IMR-90 (cell line): Measurements from ENCODE around the gene RAB11FIP3. TPM values are rescaled to one million over a fixed set of nuclear protein-coding genes. Genes with fewer than 3 reads are reported as not detected.

ENCODE experiments used
- ATAC-seq: fragments of 200-7000 bp; cut with Tn5 transposase; 2 replicates; pipeline ENCODE4 v1.9.1; 2020; ENCODE audit warnings: low read depth, mild to moderate bottlenecking, moderate library complexity
- BruUV-seq: library from RNA; stranded (reverse); fragments of 400-500 nt; replicated peaks from 2 replicates; lab custom pipeline; 2021; lab: Mats Ljungman, UMichigan
- CTCF ChIA-PET: fragments of 300-600 bp; formaldehyde crosslinking; extraction: SDS; loops from one replicate; lab custom pipeline; 2021; ENCODE audit warnings: antibody characterized with exemption; lab: Yijun Ruan, JAX
- POLR2A ChIA-PET: fragments of 300-600 bp; sonication (Branson Sonifier 250); formaldehyde crosslinking; loops from one replicate; lab custom pipeline; 2022; ENCODE audit warnings: antibody characterized with exemption; ENCODE audit not compliant: unreplicated experiment; lab: Charles Lee
- DNase-seq: peaks from one replicate; pipeline ENCODE4 v3.0.0; 2013
- H2AFZ ChIP-seq: replicated peaks from 2 replicates; pipeline ENCODE3; 2013; ENCODE audit warnings: low read length, mild to moderate bottlenecking; ENCODE audit not compliant: poor library complexity
- H2AK5ac ChIP-seq: 2 replicates; pipeline ENCODE4 v1.6.1; 2013; ENCODE audit warnings: low read depth, low read length, inconsistent platforms
- H2AK9ac ChIP-seq: replicated peaks from 2 replicates; pipeline ENCODE3; 2013; ENCODE audit warnings: mild to moderate bottlenecking, low read depth, low read length, moderate library complexity; ENCODE audit not compliant: poor library complexity
- H2BK120ac ChIP-seq: 2 replicates; pipeline ENCODE4 v1.6.1; 2013; ENCODE audit warnings: low read depth, low read length, inconsistent platforms
- H2BK15ac ChIP-seq: 3 replicates; pipeline ENCODE4 v1.6.1; 2013; ENCODE audit warnings: low read depth, low read length, inconsistent platforms
- H2BK20ac ChIP-seq: 2 replicates; pipeline ENCODE4 v1.6.1; 2013; ENCODE audit warnings: low read depth, mild to moderate bottlenecking, inconsistent platforms, low read length, moderate library complexity
- H2BK5ac ChIP-seq: 2 replicates; pipeline ENCODE4 v1.6.1; 2013; ENCODE audit warnings: mild to moderate bottlenecking, low read depth, low read length, inconsistent platforms; ENCODE audit not compliant: poor library complexity, severe bottlenecking
- H3K14ac ChIP-seq: replicated peaks from 2 replicates; pipeline ENCODE4 v1.6.1; 2013; ENCODE audit warnings: low read depth, low read length, inconsistent platforms
- H3K18ac ChIP-seq: 2 replicates; pipeline ENCODE4 v1.6.1; 2013; ENCODE audit warnings: low read depth, low read length, control low read depth
- H3K23ac ChIP-seq: 2 replicates; pipeline ENCODE4 v1.6.1; 2013; ENCODE audit warnings: low read depth, low read length, inconsistent platforms
- H3K27ac ChIP-seq: 2 replicates; pipeline ENCODE4 v1.5.1; 2013; ENCODE audit warnings: mild to moderate bottlenecking, control low read depth, low read length; ENCODE audit not compliant: insufficient read depth
- H3K27me3 ChIP-seq: 2 replicates; pipeline ENCODE4 v1.6.1; 2013; ENCODE audit warnings: low read length; ENCODE audit not compliant: control insufficient read depth, insufficient read depth
- H3K36me3 ChIP-seq: 2 replicates; pipeline ENCODE4 v1.6.1; 2013; ENCODE audit warnings: low read length, mixed read lengths; ENCODE audit not compliant: control insufficient read depth, insufficient read depth
- H3K4ac ChIP-seq: 2 replicates; pipeline ENCODE4 v1.6.1; 2013; ENCODE audit warnings: low read depth, low read length, inconsistent platforms
- H3K4me1 ChIP-seq: 2 replicates; pipeline ENCODE4 v1.6.1; 2013; ENCODE audit warnings: low read length, mixed read lengths; ENCODE audit not compliant: control insufficient read depth, insufficient read depth
- H3K4me2 ChIP-seq: 2 replicates; pipeline ENCODE4 v1.6.1; 2013; ENCODE audit warnings: low read depth, mild to moderate bottlenecking, control low read depth, low read length, moderate library complexity
- H3K4me3 ChIP-seq: 2 replicates; pipeline ENCODE4 v1.5.1; 2013; ENCODE audit warnings: low read depth, mild to moderate bottlenecking, control low read depth, low read length, moderate library complexity; ENCODE audit not compliant: insufficient read depth
- H3K56ac ChIP-seq: 2 replicates; pipeline ENCODE4 v1.6.1; 2013; ENCODE audit warnings: low read length, inconsistent platforms; ENCODE audit not compliant: insufficient read depth; ENCODE audit errors: extremely low read depth
- H3K79me1 ChIP-seq, 2 experiments: 2 replicates each; pipeline ENCODE4 v1.6.1; 2013; ENCODE audit warnings: low read length in 2 of 2, inconsistent platforms in 1 of 2, low read depth in 1 of 2
- H3K9ac ChIP-seq: 2 replicates; pipeline ENCODE4 v1.6.1; 2013; ENCODE audit warnings: low read depth, low read length, control low read depth
- H3K9me1 ChIP-seq: 2 replicates; pipeline ENCODE4 v1.6.1; 2013; ENCODE audit warnings: low read length, inconsistent platforms; ENCODE audit not compliant: insufficient read depth
- H3K9me3 ChIP-seq: 2 replicates; pipeline ENCODE4 v1.6.1; 2013; ENCODE audit warnings: low read length; ENCODE audit not compliant: control insufficient read depth, insufficient read depth
- H4K20me1 ChIP-seq: 2 replicates; pipeline ENCODE4 v1.6.1; 2013; ENCODE audit warnings: low read length, inconsistent platforms; ENCODE audit not compliant: insufficient read depth
- H4K5ac ChIP-seq: 2 replicates; pipeline ENCODE4 v1.6.1; 2013; ENCODE audit warnings: mild to moderate bottlenecking, low read depth, low read length, control low read depth
- H4K8ac ChIP-seq, 2 experiments: 2 replicates each; pipeline ENCODE4 v1.6.1; 2013; ENCODE audit warnings: low read depth in 2 of 2, low read length in 2 of 2, control low read depth in 1 of 2, inconsistent platforms in 1 of 2
- H4K91ac ChIP-seq: 2 replicates; pipeline ENCODE4 v1.6.1; 2013; ENCODE audit warnings: low read depth, low read length, inconsistent platforms; ENCODE audit not compliant: insufficient read depth
- BHLHE40 ChIP-seq: fragments of 150-350 bp; IDR thresholded peaks from 2 replicates; pipeline ENCODE4 v1.6.1; 2016; ENCODE audit warnings: mild to moderate bottlenecking, low read depth, low read length
- CEBPB ChIP-seq: IDR thresholded peaks from 2 replicates; pipeline ENCODE4 v1.6.1; 2012; ENCODE audit warnings: low read depth, low read length, improper control_type of control experiment
- CHD1 ChIP-seq: IDR thresholded peaks from 2 replicates; pipeline ENCODE4 v1.6.1; 2012; ENCODE audit warnings: low read depth, low read length, improper control_type of control experiment
- FOS ChIP-seq: fragments of 150-350 bp; IDR thresholded peaks from 2 replicates; pipeline ENCODE4 v1.6.1; 2016; ENCODE audit warnings: low read depth, low read length
- MAFK ChIP-seq: IDR thresholded peaks from 2 replicates; pipeline ENCODE4 v1.6.1; 2012; ENCODE audit warnings: low read depth, low read length, improper control_type of control experiment
- MAZ ChIP-seq: IDR thresholded peaks from 2 replicates; pipeline ENCODE4 v1.6.1; 2012; ENCODE audit warnings: low read depth, mild to moderate bottlenecking, low read length, improper control_type of control experiment, moderate library complexity, borderline replicate concordance
- MXI1 ChIP-seq: IDR thresholded peaks from 2 replicates; pipeline ENCODE4 v1.6.1; 2012; ENCODE audit warnings: low read depth, mild to moderate bottlenecking, low read length, moderate library complexity, borderline replicate concordance
- NFE2L2 ChIP-seq: fragments of 150-350 bp; IDR thresholded peaks from 2 replicates; pipeline ENCODE4 v1.6.1; 2016; ENCODE audit warnings: low read depth, mild to moderate bottlenecking, low read length
- POLR2A ChIP-seq: IDR thresholded peaks from 2 replicates; pipeline ENCODE4 v1.6.1; 2012; ENCODE audit warnings: mild to moderate bottlenecking, low read depth, low read length
- RAD21 ChIP-seq: IDR thresholded peaks from 2 replicates; pipeline ENCODE4 v1.6.1; 2012; ENCODE audit warnings: low read length, improper control_type of control experiment
- RCOR1 ChIP-seq: IDR thresholded peaks from 2 replicates; pipeline ENCODE4 v1.6.1; 2012; ENCODE audit warnings: mild to moderate bottlenecking, low read length, improper control_type of control experiment; ENCODE audit not compliant: insufficient replicate concordance
- RFX5 ChIP-seq: IDR thresholded peaks from 2 replicates; pipeline ENCODE4 v1.8.0; 2012; ENCODE audit warnings: low read depth, mild to moderate bottlenecking, low read length, moderate library complexity
- SMC3 ChIP-seq: fragments of 150-350 bp; IDR thresholded peaks from 2 replicates; pipeline ENCODE4 v1.6.1; 2016; ENCODE audit warnings: low read depth, mild to moderate bottlenecking, antibody characterized with exemption, low read length, moderate library complexity
- WGBS, 2 experiments: methylation state at CpG; one replicate each; pipeline versions ENCODE4 v1.1.5 to v1.1.7; 2013; ENCODE audit warnings: missing lambda C conversion rate in 2 of 2; ENCODE audit not compliant: insufficient read length in 1 of 2; ENCODE audit errors: extremely low coverage in 2 of 2; 5-methylcytosine and 5-hydroxymethylcytosine counted together
- dilution Hi-C: fragments of 300-500 bp; cut with HindIII; formaldehyde crosslinking; loops from one replicate; pipeline ENCODE4 v1.14.3; 2018; ENCODE audit warnings: low sequenced_read_pairs; ENCODE audit not compliant: unreplicated experiment
- in situ Hi-C: fragments of 300-500 bp; cut with MboI; formaldehyde crosslinking; loops from 3 replicates; pipeline ENCODE4 v1.14.3; 2019; ENCODE audit warnings: low sequenced_read_pairs, inconsistent platforms, mixed read lengths
- intact Hi-C: fragments of 100-400 bp; cut with micrococcal nuclease; formaldehyde crosslinking; loops from 2 replicates; pipeline ENCODE4 v1.10.0; 2022
- polyA plus RNA-seq, 3 experiments: library from polyadenylated mRNA; depleted of rRNA; stranded (reverse); fragments of >200 nt; gene quantifications; 2 replicates each; pipeline ENCODE4 v1.2.3, GENCODE V29; 2012; ENCODE audit warnings: low replicate concordance in 1 of 3
- total RNA-seq: library from RNA; depleted of rRNA; stranded (reverse); fragments of >200 nt; gene quantifications from 2 replicates; pipeline ENCODE4 v1.2.3, GENCODE V29; 2012
- TF ChIP-seq, protein P1 (sequence below): fragments of 150-350 bp; IDR thresholded peaks from 2 replicates; pipeline ENCODE4 v1.6.1; 2017; ENCODE audit warnings: mild to moderate bottlenecking, antibody characterized with exemption, low read length, low read depth
- TF ChIP-seq, protein P2 (sequence below): conservative IDR thresholded peaks from 2 replicates; pipeline ENCODE4 v1.5.1; 2012; ENCODE audit warnings: mild to moderate bottlenecking, low read depth, low read length, improper control_type of control experiment
- TF ChIP-seq, protein P3 (sequence below): fragments of 150-350 bp; IDR thresholded peaks from 2 replicates; pipeline ENCODE4 v1.6.1; 2016; ENCODE audit warnings: low read depth, mild to moderate bottlenecking, low read length, moderate library complexity, borderline replicate concordance

RAB11FIP3 gene
- total and polyA plus RNA-seq, 2 of the 4 experiments (the other 2 are of a cell fraction), result 7.5 to 22.5 TPM

DNA sequence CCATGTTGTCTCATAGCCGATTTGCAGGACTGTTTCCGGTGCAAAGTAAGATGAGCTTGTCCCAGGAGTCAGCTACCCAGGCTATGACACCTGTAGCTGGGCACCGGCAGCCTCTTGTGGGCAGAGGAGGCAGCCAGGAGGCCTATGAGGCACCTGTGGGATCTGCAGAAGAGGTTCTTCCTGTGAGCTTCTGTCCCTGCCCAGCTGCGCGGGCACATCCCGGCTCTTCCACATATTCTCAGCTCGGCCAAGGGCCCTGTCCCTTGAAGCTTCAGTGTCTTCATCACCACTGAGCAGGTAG is 80.7 kb downstream of the RAB11FIP3 start:
- Histone ChIP-seq H3K4me2 (no peak overlapping the region), H4K8ac (no peak overlapping the region), H3K18ac (no peak overlapping the region), H2AFZ (no peak overlapping the region), H2BK5ac (no peak overlapping the region), H4K91ac (no peak overlapping the region), H3K9ac (no peak overlapping the region), H2BK120ac (no peak overlapping the region), H2BK20ac (no peak overlapping the region), H3K56ac (no peak overlapping the region), H3K4me1 (no peaks in the 10 kb centered on the region), H3K9me3 (no peaks in the 10 kb centered on the region), H3K27me3 (no peaks in the 10 kb centered on the region), H3K9me1 (0 out of 2 replicates have a peak, but pooled peaks cover 3% of the 10 kb centered on the region), H3K4ac (no peak overlapping the region), H3K23ac (no peak overlapping the region), H2AK9ac (no peak overlapping the region), H4K5ac (no peak overlapping the region), H2BK15ac (no peak overlapping the region), H3K36me3 (peaks cover 24% of the 10 kb centered on the region; the same call in 1 of the 2 replicates), H3K27ac (no peak overlapping the region), H2AK5ac (no peak overlapping the region), H3K4me3 (no peak overlapping the region), H4K20me1 (no peaks in the 10 kb centered on the region), H3K79me1 (no peaks in the 10 kb centered on the region; a peak in 1 of 4 replicates), H3K14ac (no peak overlapping the region)
- no peak for DNase-seq
- no peak for TF ChIP-seq NFE2L2
- no peak for TF ChIP-seq CEBPB
- no peak for TF ChIP-seq MAFK
- TF ChIP-seq, protein P1, sequence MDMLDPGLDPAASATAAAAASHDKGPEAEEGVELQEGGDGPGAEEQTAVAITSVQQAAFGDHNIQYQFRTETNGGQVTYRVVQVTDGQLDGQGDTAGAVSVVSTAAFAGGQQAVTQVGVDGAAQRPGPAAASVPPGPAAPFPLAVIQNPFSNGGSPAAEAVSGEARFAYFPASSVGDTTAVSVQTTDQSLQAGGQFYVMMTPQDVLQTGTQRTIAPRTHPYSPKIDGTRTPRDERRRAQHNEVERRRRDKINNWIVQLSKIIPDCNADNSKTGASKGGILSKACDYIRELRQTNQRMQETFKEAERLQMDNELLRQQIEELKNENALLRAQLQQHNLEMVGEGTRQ, result no peak
- TF ChIP-seq, protein P2, sequence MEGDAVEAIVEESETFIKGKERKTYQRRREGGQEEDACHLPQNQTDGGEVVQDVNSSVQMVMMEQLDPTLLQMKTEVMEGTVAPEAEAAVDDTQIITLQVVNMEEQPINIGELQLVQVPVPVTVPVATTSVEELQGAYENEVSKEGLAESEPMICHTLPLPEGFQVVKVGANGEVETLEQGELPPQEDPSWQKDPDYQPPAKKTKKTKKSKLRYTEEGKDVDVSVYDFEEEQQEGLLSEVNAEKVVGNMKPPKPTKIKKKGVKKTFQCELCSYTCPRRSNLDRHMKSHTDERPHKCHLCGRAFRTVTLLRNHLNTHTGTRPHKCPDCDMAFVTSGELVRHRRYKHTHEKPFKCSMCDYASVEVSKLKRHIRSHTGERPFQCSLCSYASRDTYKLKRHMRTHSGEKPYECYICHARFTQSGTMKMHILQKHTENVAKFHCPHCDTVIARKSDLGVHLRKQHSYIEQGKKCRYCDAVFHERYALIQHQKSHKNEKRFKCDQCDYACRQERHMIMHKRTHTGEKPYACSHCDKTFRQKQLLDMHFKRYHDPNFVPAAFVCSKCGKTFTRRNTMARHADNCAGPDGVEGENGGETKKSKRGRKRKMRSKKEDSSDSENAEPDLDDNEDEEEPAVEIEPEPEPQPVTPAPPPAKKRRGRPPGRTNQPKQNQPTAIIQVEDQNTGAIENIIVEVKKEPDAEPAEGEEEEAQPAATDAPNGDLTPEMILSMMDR, result no peak
- no peak for TF ChIP-seq MXI1
- TF ChIP-seq BHLHE40, result no peak
- no peak for TF ChIP-seq RAD21
- TF ChIP-seq RCOR1, result no peak
- TF ChIP-seq CHD1, result no peak
- TF ChIP-seq FOS, result no peak
- TF ChIP-seq MAZ, result no peak
- TF ChIP-seq SMC3, result no peak
- TF ChIP-seq POLR2A, result no peak
- TF ChIP-seq, protein P3, sequence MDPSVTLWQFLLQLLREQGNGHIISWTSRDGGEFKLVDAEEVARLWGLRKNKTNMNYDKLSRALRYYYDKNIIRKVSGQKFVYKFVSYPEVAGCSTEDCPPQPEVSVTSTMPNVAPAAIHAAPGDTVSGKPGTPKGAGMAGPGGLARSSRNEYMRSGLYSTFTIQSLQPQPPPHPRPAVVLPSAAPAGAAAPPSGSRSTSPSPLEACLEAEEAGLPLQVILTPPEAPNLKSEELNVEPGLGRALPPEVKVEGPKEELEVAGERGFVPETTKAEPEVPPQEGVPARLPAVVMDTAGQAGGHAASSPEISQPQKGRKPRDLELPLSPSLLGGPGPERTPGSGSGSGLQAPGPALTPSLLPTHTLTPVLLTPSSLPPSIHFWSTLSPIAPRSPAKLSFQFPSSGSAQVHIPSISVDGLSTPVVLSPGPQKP, result no peak
- TF ChIP-seq RFX5, result no peak
- ChIA-PET CTCF (no interaction called here), POLR2A (no interaction called here)
- intact Hi-C loops (no loop called here), dilution Hi-C loops (no loop called here), in situ Hi-C loops (no loop called here)
- WGBS, 2 experiments, result 100% methylated on average over 6 of the region's 7 CpGs; no CpG with 5 or more reads in 1 of the 2 experiments
- no peak for ATAC-seq
- BruUV-seq, result no TSS peak
